Naive thymus-derived CD4-positive, alpha-beta T cell (primary cell): ENCODE results near the gene RPS29. TPM values are rescaled to one million over a fixed set of nuclear protein-coding genes. Genes with fewer than 3 reads are reported as not detected.

Experiments used
- ATAC-seq: fragments of 150-1000 bp; cut with Tn5 transposase; 2 replicates; pipeline ENCODE4 v1.10.0; 2021; ENCODE audit warnings: mild to moderate bottlenecking, moderate library complexity
- CTCF ChIA-PET: fragments of 350-600 bp; sonication (Branson Sonifier 250); formaldehyde crosslinking; loops from one replicate; lab custom pipeline; 2021; ENCODE audit warnings: antibody characterized with exemption; lab: Charles Lee
- POLR2A ChIA-PET: fragments of 350-600 bp; sonication (Branson Sonifier 250); formaldehyde crosslinking; loops from one replicate; lab custom pipeline; 2021; ENCODE audit warnings: antibody characterized with exemption, inconsistent platforms; lab: Charles Lee
- DNase-seq, 9 donors: peaks; one replicate each; pipeline versions ENCODE4 v3.0.0 to v3.0.0-alpha.2; 2020 to 2022; ENCODE audit warnings: mixed read lengths in 1 of 9
- H3K27ac ChIP-seq: one replicate; pipeline ENCODE4 v1.7.0; 2013; ENCODE audit warnings: mild to moderate bottlenecking, low read depth, low read length, moderate library complexity
- H3K27me3 ChIP-seq, 2 donors: one replicate each; pipeline ENCODE4 v1.7.0; 2013; ENCODE audit warnings: low read length in 2 of 2, mild to moderate bottlenecking in 2 of 2, moderate library complexity in 2 of 2; ENCODE audit not compliant: control insufficient read depth in 2 of 2, insufficient read depth in 2 of 2
- H3K36me3 ChIP-seq, 3 experiments: 1 replicate in 2 of 3; 2 replicates in 1 of 3; pipeline ENCODE4 v1.7.0; 2013; ENCODE audit warnings: low read length in 3 of 3, mild to moderate bottlenecking in 3 of 3, moderate library complexity in 1 of 3; ENCODE audit not compliant: insufficient read depth in 3 of 3, control insufficient read depth in 2 of 3
- H3K4me1 ChIP-seq, 2 donors: one replicate each; pipeline ENCODE4 v1.7.0; 2013; ENCODE audit warnings: low read length in 2 of 2, mild to moderate bottlenecking in 2 of 2, moderate library complexity in 1 of 2; ENCODE audit not compliant: control insufficient read depth in 2 of 2, insufficient read depth in 2 of 2
- H3K4me3 ChIP-seq: 2 replicates; pipeline ENCODE4 v1.7.0; 2013; ENCODE audit warnings: mild to moderate bottlenecking, low read length
- H3K9me3 ChIP-seq, 3 experiments: 1 replicate in 2 of 3; 2 replicates in 1 of 3; pipeline ENCODE4 v1.7.0; 2013; ENCODE audit warnings: low read length in 3 of 3; ENCODE audit not compliant: control insufficient read depth in 2 of 3
- H3K27ac Mint-ChIP-seq, 9 donors: one replicate each; pipeline ENCODE4 v1.8.0; 2020 to 2022; ENCODE audit warnings: mixed read lengths in 9 of 9, mild to moderate bottlenecking in 8 of 9, moderate library complexity in 5 of 9, inconsistent platforms in 2 of 9
- H3K27me3 Mint-ChIP-seq, 5 donors: one replicate each; pipeline ENCODE4 v1.8.0; 2021 to 2022; ENCODE audit warnings: mixed read lengths in 5 of 5, mild to moderate bottlenecking in 1 of 5
- H3K36me3 Mint-ChIP-seq, 5 donors: one replicate each; pipeline ENCODE4 v1.8.0; 2020 to 2022; ENCODE audit warnings: mixed read lengths in 5 of 5, mild to moderate bottlenecking in 3 of 5, inconsistent platforms in 1 of 5
- H3K4me1 Mint-ChIP-seq, 7 donors: one replicate each; pipeline ENCODE4 v1.8.0; 2020 to 2022; ENCODE audit warnings: mixed read lengths in 7 of 7, mild to moderate bottlenecking in 3 of 7, inconsistent platforms in 1 of 7
- H3K4me3 Mint-ChIP-seq, 10 donors: one replicate each; pipeline ENCODE4 v1.8.0; 2020 to 2022; ENCODE audit warnings: mild to moderate bottlenecking in 10 of 10, mixed read lengths in 10 of 10, moderate library complexity in 6 of 10, inconsistent platforms in 2 of 10
- H3K9me3 Mint-ChIP-seq, 11 donors: one replicate each; pipeline ENCODE4 v1.8.0; 2020 to 2022; ENCODE audit warnings: mixed read lengths in 11 of 11, mild to moderate bottlenecking in 4 of 11, inconsistent platforms in 1 of 11, moderate library complexity in 1 of 11
- intact Hi-C, 2 donors: fragments of 100-400 bp; cut with micrococcal nuclease; formaldehyde crosslinking; loops; one replicate each; pipeline ENCODE4 v1.15.1; 2023
- polyA plus RNA-seq, 2 donors: library from polyadenylated mRNA; unstranded; fragments of 300-500 nt; fragmentation: Illumina TruSeq; gene quantifications; one replicate each; pipeline ENCODE4 v1.2.3, GENCODE V29; 2021
- total RNA-seq, 6 experiments: library from RNA in 5 of 6; stranded (reverse) in 5 of 6; gene quantifications; 1 replicate in 5 of 6; 2 replicates in 1 of 6; pipeline ENCODE4 v1.2.3 and lab custom pipeline; 2021 to 2026

The RPS29 gene
- total and polyA plus RNA-seq, 7 experiments from 2014 or later, result 2,254 to 13,249 (median 3,040) TPM

DNA sequence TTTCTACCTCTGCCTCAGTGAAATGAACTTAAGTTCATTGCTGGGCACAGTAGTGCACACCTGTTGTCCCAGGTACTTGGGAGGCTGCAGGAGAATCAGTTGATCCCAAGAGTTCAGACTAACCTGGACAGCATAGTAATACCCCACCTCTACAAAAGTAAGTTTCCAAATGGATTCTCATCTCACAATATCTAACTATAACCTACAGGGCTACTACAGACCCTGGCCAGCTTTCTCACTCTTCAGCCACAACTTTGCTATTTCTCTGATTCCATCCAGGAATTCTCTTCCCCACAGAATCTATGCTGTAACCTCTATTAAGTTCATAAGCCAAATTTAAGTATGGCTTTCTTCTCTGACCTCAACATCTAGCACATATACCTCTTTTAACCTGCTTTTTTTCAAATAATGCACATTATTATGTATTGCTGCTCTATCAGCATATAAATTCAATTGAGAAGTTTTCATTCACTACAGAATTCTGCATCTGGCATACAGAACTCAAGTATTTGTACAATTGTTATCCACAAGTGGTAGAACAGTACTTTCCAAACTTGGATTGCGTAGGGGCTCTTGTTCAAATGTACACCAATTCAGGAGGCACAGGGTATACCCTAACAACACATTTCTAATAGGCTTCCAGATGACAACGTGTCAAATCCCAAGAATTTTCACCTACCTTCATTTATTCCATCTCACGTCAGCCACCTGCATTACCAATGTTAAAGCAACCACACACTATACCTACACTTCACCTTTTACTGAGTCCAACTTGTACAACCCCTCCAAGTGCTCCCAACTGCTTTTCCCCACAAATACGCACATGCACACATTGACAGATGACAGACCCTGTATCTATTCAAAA, 3.8 kb downstream of the RPS29 start:
- no peak overlapping the region for H3K27ac ChIP-seq
- peaks cover 16 to 33% (median 16%) of the 10 kb centered on the region in 3 experiments for H3K36me3 ChIP-seq
- peaks cover 37 to 82% (median 73%) of the 10 kb centered on the region in 7 donors for H3K4me1 Mint-ChIP-seq
- H3K9me3 Mint-ChIP-seq, result peaks cover 0 to 12% (median 0%) of the 10 kb centered on the region in 11 donors
- intact Hi-C loops, result loop anchor here (10.0 kb wide), 2 partner anchors 1512 to 1662 kb away; partner anchors contain the start of genes TMX1 (in 1 of the 2) and TRIM9 (in 1 of the 2)
- peaks cover 0 to 5% (median 0%) of the 10 kb centered on the region in 5 donors for H3K27me3 Mint-ChIP-seq
- DNase-seq, result peak in 1 of 9 donors; percentile 25
- H3K27ac Mint-ChIP-seq, result peak overlapping the region in 8 of 9 donors; percentile 5 to 100 (median 67)
- peaks cover 19 to 21% of the 10 kb centered on the region in 2 donors for H3K4me1 ChIP-seq
- no peak overlapping the region for H3K4me3 ChIP-seq
- no peaks in the 10 kb centered on the region for H3K27me3 ChIP-seq
- peaks cover 7 to 52% (median 43%) of the 10 kb centered on the region in 5 donors for H3K36me3 Mint-ChIP-seq
- H3K9me3 ChIP-seq, result no peaks in the 10 kb centered on the region
- POLR2A ChIA-PET, result interaction anchor here (0.6 to 6.6 kb wide), 2 partner anchors 40 to 280 kb away, joined by 4 to 137 read pairs; partner anchors contain the start of genes MGAT2 and RPL36AL
- CTCF ChIA-PET, result no interaction called here
- H3K4me3 Mint-ChIP-seq, result peak overlapping the region in 8 of 10 donors; percentile 10 to 100 (median 92)
- no peak for ATAC-seq

GRCh38 chr14:49581209-49582112, 4.7 kb downstream of the RPS29 start:
- no peak overlapping the region for H3K4me3 ChIP-seq
- Mint-ChIP-seq H3K27ac (peak overlapping the region; percentile 25 to 100 (median 70)), H3K4me1 (peaks cover 37 to 75% (median 69%) of the 10 kb centered on the region in 7 donors), H3K27me3 (peaks cover 0 to 4% (median 0%) of the 10 kb centered on the region in 5 donors), H3K4me3 (peak overlapping the region in 7 of 10 donors; percentile 11 to 100 (median 35)), H3K9me3 (peaks cover 0 to 7% (median 0%) of the 10 kb centered on the region in 11 donors), H3K36me3 (peaks cover 7 to 57% (median 49%) of the 10 kb centered on the region in 5 donors)
- H3K4me1 ChIP-seq, result peaks cover 19 to 21% of the 10 kb centered on the region in 2 donors
- H3K9me3 ChIP-seq, result no peaks in the 10 kb centered on the region
- peaks cover 16 to 40% (median 16%) of the 10 kb centered on the region in 3 experiments for H3K36me3 ChIP-seq
- no peak overlapping the region for H3K27ac ChIP-seq
- ChIA-PET CTCF (no interaction called here), POLR2A (interaction anchor here (0.6 to 1.3 kb wide), 3 partner anchors 38 to 280 kb away, joined by 3 to 4 read pairs (median 4); partner anchors contain the start of genes MGAT2 and RPL36AL)
- H3K27me3 ChIP-seq, result no peaks in the 10 kb centered on the region
- no peak for ATAC-seq
- DNase-seq, result no peak
- intact Hi-C loops, result loop anchor here (10.0 kb wide), 2 partner anchors 1513 to 1663 kb away; partner anchors contain the start of genes TMX1 (in 1 of the 2) and TRIM9 (in 1 of the 2)

GRCh38 chr14:49579841-49580240, 6.3 kb downstream of the RPS29 start:
- H3K4me3 Mint-ChIP-seq, result peak overlapping the region in 2 of 10 donors; percentile 9 to 56
- intact Hi-C loops, result loop anchor here (10.0 kb wide), 2 partner anchors 1515 to 1665 kb away; partner anchors contain the start of genes TMX1 (in 1 of the 2) and TRIM9 (in 1 of the 2)
- no peaks in the 10 kb centered on the region for H3K27me3 Mint-ChIP-seq
- Histone ChIP-seq H3K36me3 (peaks cover 13 to 43% (median 16%) of the 10 kb centered on the region in 3 experiments), H3K4me3 (no peak overlapping the region), H3K9me3 (no peaks in the 10 kb centered on the region), H3K27ac (no peak overlapping the region), H3K4me1 (peaks cover 16 to 19% of the 10 kb centered on the region in 2 donors), H3K27me3 (no peaks in the 10 kb centered on the region)
- ATAC-seq (no peak), DNase-seq (no peak)
- peak overlapping the region in 5 of 9 donors; percentile 3 to 48 (median 13) for H3K27ac Mint-ChIP-seq
- CTCF ChIA-PET, result no interaction called here
- POLR2A ChIA-PET, result interaction anchor here (0.6 to 1.3 kb wide), 3 partner anchors 41 to 842 kb away, joined by 3 to 5 read pairs (median 4); partner anchors contain the start of genes MGAT2 and RPL36AL
- peaks cover 7 to 54% (median 43%) of the 10 kb centered on the region in 5 donors for H3K36me3 Mint-ChIP-seq
- H3K9me3 Mint-ChIP-seq, result no peaks in the 10 kb centered on the region
- H3K4me1 Mint-ChIP-seq, result peaks cover 30 to 66% (median 63%) of the 10 kb centered on the region in 7 donors

DNA sequence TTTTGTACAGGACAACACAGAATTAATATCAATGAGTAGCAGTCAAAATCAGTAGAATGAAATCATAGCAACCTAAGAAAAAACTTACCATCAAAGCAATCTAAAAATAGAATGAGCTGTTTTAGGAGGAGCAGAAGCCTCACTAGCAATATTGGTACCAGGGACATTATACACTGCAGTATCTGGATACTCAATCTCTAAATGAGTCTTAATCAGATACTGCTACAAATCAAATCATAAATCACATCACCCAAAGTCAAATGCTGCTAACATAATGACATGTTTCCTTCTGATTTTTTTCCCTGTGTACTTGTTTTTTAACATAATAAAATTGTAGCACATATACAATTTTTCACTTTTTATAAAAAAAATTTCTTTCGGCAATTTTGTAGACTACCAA, 8.0 kb downstream of the RPS29 start:
- intact Hi-C loops, result no loop called here
- H3K27me3 ChIP-seq, result no peaks in the 10 kb centered on the region
- H3K4me1 ChIP-seq, result peaks cover 3 to 6% of the 10 kb centered on the region in 2 donors
- POLR2A ChIA-PET, result interaction anchor here (1.6 kb wide), 1 partner anchor 42 kb away, joined by 5 read pairs; the partner anchor contains the start of genes MGAT2 and RPL36AL
- Mint-ChIP-seq H3K27me3 (no peaks in the 10 kb centered on the region), H3K27ac (peak overlapping the region in 2 of 9 donors; percentile 6 to 28), H3K9me3 (no peaks in the 10 kb centered on the region), H3K36me3 (peaks cover 11 to 51% (median 41%) of the 10 kb centered on the region in 5 donors), H3K4me1 (peaks cover 18 to 53% (median 46%) of the 10 kb centered on the region in 7 donors), H3K4me3 (no peak overlapping the region)
- H3K36me3 ChIP-seq, result peaks cover 0 to 37% (median 3%) of the 10 kb centered on the region in 3 experiments
- no peak for DNase-seq
- ATAC-seq, result no peak
- no peak overlapping the region for H3K27ac ChIP-seq
- H3K4me3 ChIP-seq, result no peak overlapping the region
- no peaks in the 10 kb centered on the region for H3K9me3 ChIP-seq
- CTCF ChIA-PET, result no interaction called here

DNA sequence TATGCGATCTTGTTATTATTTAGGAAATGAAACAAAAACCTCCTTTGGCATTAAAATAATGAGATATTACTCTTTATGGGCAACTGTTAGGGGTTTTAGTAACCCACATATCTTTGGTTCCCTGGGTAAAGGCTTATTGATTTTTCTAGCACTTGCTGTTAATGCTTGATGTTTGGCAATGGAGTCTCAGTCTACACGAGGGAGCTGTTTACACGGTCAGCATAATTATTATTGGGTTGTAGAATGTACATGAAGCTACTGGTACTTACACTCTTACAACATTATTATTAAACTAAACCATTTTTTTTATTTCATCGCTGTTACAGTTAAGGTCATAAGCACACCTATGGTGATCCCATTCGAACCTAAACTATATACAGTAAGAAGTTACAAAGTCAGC, 12.1 kb downstream of the RPS29 start:
- Histone ChIP-seq H3K27ac (no peak overlapping the region), H3K36me3 (peaks cover 0 to 40% (median 0%) of the 10 kb centered on the region in 3 experiments), H3K4me1 (no peaks in the 10 kb centered on the region), H3K4me3 (no peak overlapping the region), H3K27me3 (no peaks in the 10 kb centered on the region), H3K9me3 (peaks cover 0 to 9% (median 0%) of the 10 kb centered on the region in 3 experiments)
- ChIA-PET CTCF (no interaction called here), POLR2A (interaction anchor here (0.9 kb wide), 1 partner anchor 193 kb away, joined by 3 read pairs; no protein-coding TSS in a partner anchor)
- intact Hi-C loops, result no loop called here
- Mint-ChIP-seq H3K27ac (no peak overlapping the region), H3K9me3 (peaks cover 0 to 15% (median 5%) of the 10 kb centered on the region in 11 donors), H3K4me3 (no peak overlapping the region), H3K36me3 (peaks cover 4 to 60% (median 43%) of the 10 kb centered on the region in 5 donors), H3K27me3 (no peaks in the 10 kb centered on the region), H3K4me1 (peaks cover 0 to 16% (median 11%) of the 10 kb centered on the region in 7 donors)
- no peak for DNase-seq
- no peak for ATAC-seq
